ENCODE measurements around the gene SMAD9. TPM values are rescaled to one million over a fixed set of nuclear protein-coding genes. Genes with fewer than 3 reads are reported as not detected.
A peak's percentile ranks its signal among the peaks of the same experiment; 100 is the strongest.

SMAD9 gene
- total and polyA plus RNA-seq, 2 of the 4 experiments (the other 2 are of a cell fraction) = 3.2 to 4.8 TPM

DNA sequence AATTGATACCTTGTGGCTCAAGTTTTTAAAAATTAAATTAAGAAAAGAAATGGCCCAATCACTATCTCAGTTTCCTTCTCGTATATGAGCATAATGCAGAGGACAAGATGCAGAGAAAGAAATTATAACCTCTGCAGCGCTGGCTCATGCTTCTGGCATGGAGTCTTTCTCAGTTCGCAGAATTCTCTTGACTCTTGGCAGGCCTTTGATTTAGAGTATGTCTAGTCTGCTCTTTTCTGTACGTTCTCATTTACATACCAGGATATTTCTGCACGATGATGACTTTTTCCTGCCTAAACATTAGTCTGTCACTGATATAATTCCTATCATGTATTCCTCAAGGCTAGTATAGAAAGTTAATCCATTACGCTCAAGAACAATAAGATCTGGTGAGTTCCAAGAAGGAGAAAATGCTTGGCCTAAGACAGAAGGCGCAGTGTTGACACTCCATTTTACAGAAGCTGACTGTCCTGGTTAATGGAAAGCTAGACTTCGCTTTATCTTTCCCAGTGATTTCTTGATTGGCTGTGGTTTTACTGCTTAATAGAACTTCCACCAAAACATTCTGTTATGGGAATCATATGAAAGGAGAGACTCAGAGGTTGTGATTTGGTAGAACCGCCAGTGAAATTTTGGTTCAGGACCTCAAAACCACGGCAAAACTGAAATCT lies 1.7 kb upstream of the SMAD9 start:
- POLR2A ChIA-PET (ENCODE audit: unreplicated experiment) = no interaction called here
- Histone ChIP-seq H4K8ac (ENCODE audit: low read depth in 2 of 2, low read length in 2 of 2) (no peak overlapping the region), H3K36me3 (ENCODE audit: control insufficient read depth, insufficient read depth, low read length) (no peaks in the 10 kb centered on the region), H2AK9ac (replicated peaks; ENCODE audit: low read depth, low read length, poor library complexity) (no peak overlapping the region), H3K18ac (ENCODE audit: low read depth, low read length) (no peak overlapping the region), H3K27ac (ENCODE audit: insufficient read depth, low read length) (no peak overlapping the region), H4K20me1 (ENCODE audit: insufficient read depth, low read length) (peaks cover 2% of the 10 kb centered on the region; the same call in 1 of the 2 replicates), H2BK5ac (ENCODE audit: low read depth, low read length, poor library complexity, severe bottlenecking) (no peak overlapping the region), H3K9ac (ENCODE audit: low read depth, low read length) (no peak overlapping the region), H3K9me3 (ENCODE audit: control insufficient read depth, insufficient read depth, low read length) (no peaks in the 10 kb centered on the region), H3K4me1 (ENCODE audit: control insufficient read depth, insufficient read depth, low read length) (peaks cover 5% of the 10 kb centered on the region), H3K23ac (ENCODE audit: low read depth, low read length) (no peak overlapping the region), H2AK5ac (ENCODE audit: low read depth, low read length) (no peak overlapping the region), H3K56ac (ENCODE audit: extremely low read depth, insufficient read depth, low read length) (no peak overlapping the region), H4K91ac (ENCODE audit: insufficient read depth, low read depth, low read length) (no peak overlapping the region), H3K4ac (ENCODE audit: low read depth, low read length) (no peak overlapping the region), H3K4me3 (ENCODE audit: insufficient read depth, low read depth, low read length) (no peak overlapping the region), H2AFZ (replicated peaks; ENCODE audit: low read length, poor library complexity) (no peak overlapping the region), H3K27me3 (ENCODE audit: control insufficient read depth, insufficient read depth, low read length) (no peaks in the 10 kb centered on the region), H2BK20ac (ENCODE audit: low read depth, low read length) (no peak overlapping the region), H2BK120ac (ENCODE audit: low read depth, low read length) (no peak overlapping the region), H3K4me2 (ENCODE audit: low read depth, low read length) (no peak overlapping the region), H4K5ac (ENCODE audit: low read depth, low read length) (no peak overlapping the region), H2BK15ac (ENCODE audit: low read depth, low read length) (no peak overlapping the region), H3K14ac (replicated peaks; ENCODE audit: low read depth, low read length) (no peak overlapping the region), H3K9me1 (ENCODE audit: insufficient read depth, low read length) (peaks cover 5% of the 10 kb centered on the region), H3K79me1 (ENCODE audit: low read depth in 1 of 2, low read length in 2 of 2) (peaks cover 1 to 16% of the 10 kb centered on the region in 2 experiments; a peak in 2 of 4 replicates)
- DNase-seq (peak; percentile 35), ATAC-seq (ENCODE audit: low read depth) (no peak)
- in situ Hi-C loops (cut with MboI; ENCODE audit: low sequenced_read_pairs) (no loop called here), dilution Hi-C loops (cut with HindIII; ENCODE audit: low sequenced_read_pairs, unreplicated experiment) (no loop called here), intact Hi-C loops (cut with micrococcal nuclease) (no loop called here)
- BruUV-seq (replicated peaks) = no TSS peak
- WGBS, 2 experiments (ENCODE audit: extremely low coverage in 2 of 2, insufficient read length in 1 of 2) = no CpG with 5 or more reads among the region's 10 CpGs
- CTCF ChIA-PET = no interaction called here
- no peak for TF ChIP-seq MAFK (IDR thresholded peaks at IDR 0.05; ENCODE audit: low read depth, low read length)
- TF ChIP-seq RAD21 (IDR thresholded peaks at IDR 0.05; ENCODE audit: low read length) = no peak
- TF ChIP-seq RFX5 (IDR thresholded peaks at IDR 0.05; ENCODE audit: low read depth, low read length) = no peak
- TF ChIP-seq, protein P1, sequence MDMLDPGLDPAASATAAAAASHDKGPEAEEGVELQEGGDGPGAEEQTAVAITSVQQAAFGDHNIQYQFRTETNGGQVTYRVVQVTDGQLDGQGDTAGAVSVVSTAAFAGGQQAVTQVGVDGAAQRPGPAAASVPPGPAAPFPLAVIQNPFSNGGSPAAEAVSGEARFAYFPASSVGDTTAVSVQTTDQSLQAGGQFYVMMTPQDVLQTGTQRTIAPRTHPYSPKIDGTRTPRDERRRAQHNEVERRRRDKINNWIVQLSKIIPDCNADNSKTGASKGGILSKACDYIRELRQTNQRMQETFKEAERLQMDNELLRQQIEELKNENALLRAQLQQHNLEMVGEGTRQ (IDR thresholded peaks at IDR 0.05; ENCODE audit: low read depth, low read length) = no peak
- TF ChIP-seq, protein P2, sequence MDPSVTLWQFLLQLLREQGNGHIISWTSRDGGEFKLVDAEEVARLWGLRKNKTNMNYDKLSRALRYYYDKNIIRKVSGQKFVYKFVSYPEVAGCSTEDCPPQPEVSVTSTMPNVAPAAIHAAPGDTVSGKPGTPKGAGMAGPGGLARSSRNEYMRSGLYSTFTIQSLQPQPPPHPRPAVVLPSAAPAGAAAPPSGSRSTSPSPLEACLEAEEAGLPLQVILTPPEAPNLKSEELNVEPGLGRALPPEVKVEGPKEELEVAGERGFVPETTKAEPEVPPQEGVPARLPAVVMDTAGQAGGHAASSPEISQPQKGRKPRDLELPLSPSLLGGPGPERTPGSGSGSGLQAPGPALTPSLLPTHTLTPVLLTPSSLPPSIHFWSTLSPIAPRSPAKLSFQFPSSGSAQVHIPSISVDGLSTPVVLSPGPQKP (IDR thresholded peaks at IDR 0.05; ENCODE audit: borderline replicate concordance, low read depth, low read length) = no peak
- TF ChIP-seq FOS (IDR thresholded peaks at IDR 0.05; ENCODE audit: low read depth, low read length) = no peak
- no peak for TF ChIP-seq CHD1 (IDR thresholded peaks at IDR 0.05; ENCODE audit: low read depth, low read length)
